HG03439 (cell line): ENCODE data around the gene SCIN.
"Not testable (repeated sequence)": the region's sequence is repeated elsewhere in the genome, so short reads cannot be mapped to it uniquely, and the experiment has no call there.

Experiments
- ATAC-seq: cut with Tn5 transposase; IDR thresholded peaks from one replicate; pipeline ENCODE4 v1.9.1; 2021; ENCODE audit warnings: mild to moderate bottlenecking, moderate library complexity; ENCODE audit not compliant: unreplicated experiment

Gene SCIN

DNA sequence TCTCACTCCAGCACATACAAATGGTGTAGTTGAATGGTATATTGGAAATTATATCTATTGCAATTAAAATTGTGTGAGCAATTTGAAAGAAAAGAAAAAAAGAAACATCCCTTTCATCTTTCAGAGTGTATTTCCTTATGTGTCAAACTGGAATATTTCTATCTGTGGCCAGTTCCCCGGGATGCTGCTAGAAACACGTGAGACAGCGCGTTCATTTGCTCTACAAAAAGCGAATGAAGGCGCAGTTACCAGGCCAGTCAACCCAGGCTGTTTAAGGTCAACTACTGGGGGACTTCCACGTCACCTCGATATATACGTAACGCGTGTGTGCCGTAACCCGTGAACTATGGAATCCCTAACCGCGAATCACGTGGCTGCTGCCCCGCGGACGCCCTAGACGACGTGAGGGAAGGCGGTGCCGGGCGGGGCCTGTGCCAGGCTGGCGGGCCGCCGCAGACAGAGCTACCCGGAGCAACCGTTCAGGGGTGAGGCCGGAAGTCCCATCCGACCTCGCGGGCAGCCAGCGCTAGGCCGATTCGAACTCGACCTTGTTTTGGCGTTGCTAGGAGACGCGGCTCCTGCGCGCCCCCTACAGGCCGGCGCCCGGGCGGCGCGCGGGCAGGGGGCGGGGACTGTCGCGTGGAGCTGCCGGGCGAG is 115.8 kb downstream of the SCIN start:
- peak; percentile 87 for ATAC-seq

DNA sequence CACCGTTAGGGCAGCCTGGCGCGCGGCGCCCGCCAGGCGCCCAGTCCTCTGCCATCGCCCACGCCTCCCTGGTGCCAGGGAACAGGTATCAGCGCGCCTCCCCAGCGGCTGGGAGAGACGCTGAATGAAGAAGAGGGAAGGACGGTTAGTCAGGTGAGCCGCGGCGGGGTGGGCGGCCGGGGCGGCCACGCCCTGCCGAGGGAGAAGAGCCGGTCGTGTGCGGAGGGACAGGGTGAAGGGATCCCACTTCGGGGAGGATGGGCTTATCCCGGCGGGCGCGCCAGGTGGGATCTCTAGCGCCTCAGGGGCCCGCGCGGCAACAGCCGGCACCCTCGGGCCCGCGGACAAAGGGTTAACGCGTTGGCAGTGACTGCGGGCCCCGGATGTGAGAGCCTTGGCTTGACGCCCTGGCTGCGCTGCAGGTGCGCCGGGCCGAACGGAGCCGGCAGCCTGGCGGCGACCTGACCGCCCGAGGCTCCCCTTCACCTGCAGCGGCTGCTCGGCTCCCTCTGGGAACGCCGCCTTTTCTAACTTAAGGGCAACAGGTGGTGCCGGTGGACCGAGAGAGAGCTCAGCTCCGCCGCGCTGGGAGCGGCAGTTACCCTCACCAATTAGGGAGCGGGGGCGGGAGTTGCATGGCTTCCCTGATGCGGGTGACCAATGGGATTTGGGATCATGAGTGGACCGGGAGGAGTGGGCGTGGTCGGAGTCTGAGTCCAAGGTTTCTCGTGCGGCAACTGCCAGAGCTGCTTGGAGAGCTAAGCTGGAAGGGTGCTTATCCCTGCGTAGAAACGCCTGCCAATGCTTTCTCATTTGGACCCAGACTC is 116.6 kb downstream of the SCIN start, which contains the start of gene ARL4A:
Gene ARL4A (plus strand): TSS at position 743 of the 827 bp plus-strand sequence. CDS start 622 bp downstream, outside the sequence.
- ATAC-seq: peak; percentile 83

DNA sequence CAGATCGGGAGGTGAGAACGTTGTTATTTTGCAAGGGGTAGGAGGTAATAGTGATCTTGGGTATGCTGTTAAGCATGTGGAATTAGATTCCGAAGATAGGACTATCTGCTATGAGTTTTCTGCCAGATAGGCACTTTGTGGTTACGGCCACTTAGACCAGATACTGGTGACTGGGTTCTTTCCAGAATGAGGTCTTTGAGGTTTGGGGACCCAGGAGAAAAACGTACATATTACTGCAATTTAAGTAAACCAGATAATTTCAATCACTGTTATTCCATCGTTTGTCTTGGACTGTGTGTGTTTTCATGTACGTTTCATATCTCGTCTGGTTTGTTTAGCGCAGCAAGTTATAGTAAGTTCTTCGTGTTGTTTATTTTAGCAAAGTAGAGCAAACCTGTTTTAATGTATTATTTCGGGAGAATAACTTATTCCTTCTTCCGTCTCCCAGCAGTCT is 117.2 kb downstream of the SCIN start:
- ATAC-seq: peak; percentile 0

DNA sequence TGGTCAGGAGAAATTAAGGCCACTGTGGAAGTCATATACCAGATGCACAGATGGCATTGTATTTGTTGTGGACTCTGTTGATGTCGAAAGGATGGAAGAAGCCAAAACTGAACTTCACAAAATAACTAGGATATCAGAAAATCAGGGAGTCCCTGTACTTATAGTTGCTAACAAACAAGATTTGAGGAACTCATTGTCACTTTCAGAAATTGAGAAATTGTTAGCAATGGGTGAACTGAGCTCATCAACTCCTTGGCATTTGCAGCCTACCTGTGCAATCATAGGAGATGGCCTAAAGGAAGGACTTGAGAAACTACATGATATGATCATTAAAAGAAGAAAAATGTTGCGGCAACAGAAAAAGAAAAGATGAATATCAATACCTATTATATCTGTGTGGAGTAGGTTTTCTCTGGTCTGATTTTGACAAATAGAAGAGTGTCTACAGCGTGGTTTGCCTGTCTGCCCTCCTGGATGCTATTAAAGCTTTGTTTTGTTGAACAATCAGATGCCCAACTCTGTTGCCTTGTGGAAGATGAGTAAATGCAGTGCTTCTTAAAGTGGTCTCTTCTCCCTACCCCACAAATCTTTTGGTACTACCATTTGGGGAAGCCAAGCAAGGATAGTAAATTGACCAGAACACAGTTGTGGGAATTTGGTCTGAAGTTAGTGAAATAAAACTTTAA is 118.1 kb downstream of the SCIN start:
- ATAC-seq: not testable (repeated sequence)

DNA sequence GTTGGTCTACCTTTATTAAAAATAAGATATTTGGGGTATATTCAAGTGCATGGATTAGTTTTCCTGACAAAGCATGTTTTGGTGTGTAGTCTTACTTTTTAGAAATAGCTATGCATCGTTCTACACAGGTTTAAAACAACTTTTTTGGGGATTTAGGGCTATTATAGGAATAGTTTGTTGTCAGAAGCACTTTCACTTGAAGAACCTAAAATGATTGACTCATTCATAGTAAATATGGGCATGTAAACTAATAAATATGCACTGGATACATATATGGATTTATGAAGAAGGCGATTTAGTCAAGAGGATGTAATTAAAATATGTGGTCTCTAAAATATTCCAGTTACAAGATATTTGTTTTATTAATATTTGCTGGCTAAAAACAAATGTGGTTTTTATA is 118.9 kb downstream of the SCIN start:
- ATAC-seq: no peak

DNA sequence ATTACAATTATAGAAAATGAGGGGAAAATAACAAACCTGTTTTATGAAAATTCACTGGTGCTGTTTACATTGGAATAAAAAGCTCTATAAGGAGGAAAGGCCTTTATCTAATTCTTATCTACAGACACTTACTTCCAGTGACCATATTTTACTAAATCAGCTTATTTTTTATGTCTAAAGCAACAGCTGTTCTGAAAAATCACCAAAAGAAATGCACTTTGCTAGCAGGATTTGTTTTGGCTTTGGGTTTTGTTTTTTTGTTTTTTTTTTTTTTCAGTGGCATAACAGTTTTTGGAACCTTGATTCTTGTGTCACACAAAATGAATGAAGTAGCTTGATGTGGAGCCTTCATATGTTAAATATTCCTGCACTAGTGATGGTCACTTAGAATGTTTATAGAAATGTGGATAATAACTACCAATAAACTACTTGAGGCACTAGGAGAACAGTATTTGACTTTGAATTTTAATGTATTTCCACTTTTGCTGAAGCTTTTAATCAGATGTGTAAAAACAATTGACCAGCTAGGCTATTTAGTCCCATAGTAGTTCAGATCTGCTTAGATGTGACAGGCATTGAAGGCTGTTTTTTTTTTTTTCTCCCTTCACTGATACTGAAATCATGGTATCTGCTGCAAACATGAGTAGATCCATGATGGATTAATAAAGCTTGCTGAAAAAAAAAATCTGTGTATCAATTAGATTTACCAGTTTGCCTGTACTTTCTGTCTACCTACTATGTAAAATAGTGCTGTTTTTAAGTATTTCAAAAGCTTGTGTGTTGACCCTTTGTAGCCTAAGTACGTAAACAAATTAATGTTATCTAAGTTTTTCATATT is 119.7 kb downstream of the SCIN start:
- no peak for ATAC-seq

DNA sequence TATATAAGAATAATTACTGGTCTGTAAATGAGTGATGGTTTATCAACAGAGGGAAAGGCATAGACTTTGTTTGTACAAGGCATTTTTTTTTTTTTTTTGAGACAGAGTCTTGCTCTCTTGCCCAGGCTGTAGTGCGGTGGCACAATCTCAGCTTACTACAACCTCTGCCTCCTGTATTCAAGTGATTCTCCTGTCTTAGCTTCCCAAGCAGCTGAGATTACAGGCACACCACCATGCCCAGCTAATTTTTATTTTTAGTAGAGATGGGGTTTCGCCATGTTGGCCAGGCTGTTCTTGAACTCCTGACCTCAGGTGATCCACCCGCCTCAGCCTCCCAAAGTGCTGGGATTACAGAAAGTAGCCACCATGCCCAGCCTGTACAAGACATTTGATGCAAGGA is 120.9 kb downstream of the SCIN start:
- ATAC-seq: not testable (repeated sequence)

DNA sequence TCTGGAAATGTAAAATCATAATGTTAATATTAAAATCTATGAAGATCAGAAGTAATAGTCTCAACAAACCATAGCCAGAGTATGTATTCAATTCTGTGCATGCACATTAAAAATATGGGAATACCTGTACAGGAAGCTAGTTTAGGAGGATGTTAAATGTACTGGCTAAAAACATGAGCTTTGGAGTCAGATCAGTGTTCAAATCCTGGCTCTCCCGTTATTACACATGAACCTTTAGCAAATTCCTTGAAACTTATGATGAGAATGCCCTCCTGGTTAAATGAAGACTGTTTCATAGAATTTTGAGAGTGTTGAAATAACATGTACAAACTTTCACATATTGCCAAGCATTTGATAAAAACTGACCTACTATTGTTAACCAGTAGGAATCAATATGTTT is 121.5 kb downstream of the SCIN start:
- no peak for ATAC-seq

DNA sequence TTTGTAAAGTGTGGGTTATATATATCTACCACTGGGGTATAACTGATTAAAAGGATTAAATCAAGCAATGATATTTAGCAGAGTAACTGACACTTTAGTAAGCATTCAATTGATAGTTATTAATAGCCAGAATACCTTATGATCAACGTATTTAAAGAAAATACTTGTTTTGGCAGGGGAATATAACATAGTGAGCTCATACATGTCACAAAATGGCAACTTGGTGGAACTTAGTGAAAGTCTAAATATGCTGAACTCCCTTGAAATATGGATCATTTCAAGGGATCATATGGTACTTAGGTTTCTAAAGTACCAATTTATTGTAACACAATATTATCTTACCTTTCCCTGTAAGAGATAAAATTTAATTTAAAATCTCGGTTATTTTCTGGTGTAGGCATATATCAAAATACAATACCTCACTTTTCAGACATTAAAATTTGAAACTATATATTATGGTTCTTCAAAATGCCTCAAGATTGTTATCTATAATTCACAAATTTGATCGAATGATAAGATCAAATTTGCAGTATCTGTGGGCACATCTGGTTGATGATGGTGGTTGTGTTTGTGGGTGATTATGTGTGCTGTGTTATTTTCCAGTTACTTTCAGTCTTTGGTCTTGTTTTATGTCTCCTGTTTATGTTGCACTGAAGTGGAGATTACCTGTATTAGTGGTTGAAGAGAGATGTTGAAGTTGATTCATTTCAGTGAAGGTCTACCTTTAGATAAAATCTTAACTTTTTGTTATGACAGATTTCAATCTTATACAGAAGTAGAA is 122.1 kb downstream of the SCIN start:
- no peak for ATAC-seq

DNA sequence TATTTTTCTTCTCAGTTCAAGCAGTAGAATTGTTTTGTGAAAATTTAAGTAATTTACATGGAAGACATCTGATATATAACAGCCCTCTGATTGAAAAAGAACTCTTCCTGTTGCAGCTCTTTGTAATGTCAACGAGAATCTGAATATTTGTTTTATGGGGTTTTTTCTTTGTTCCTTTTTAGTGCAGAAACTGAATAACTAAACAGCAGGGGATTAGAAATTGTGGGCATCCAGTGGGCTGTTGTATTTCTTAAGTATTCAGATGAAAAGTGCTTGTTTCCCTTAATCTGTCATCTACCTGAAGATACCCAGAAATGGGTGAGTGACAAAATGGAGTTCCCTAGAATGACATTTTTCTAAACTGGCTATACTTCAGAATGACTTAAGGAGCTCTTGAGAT is 124.3 kb downstream of the SCIN start:
- no peak for ATAC-seq

DNA sequence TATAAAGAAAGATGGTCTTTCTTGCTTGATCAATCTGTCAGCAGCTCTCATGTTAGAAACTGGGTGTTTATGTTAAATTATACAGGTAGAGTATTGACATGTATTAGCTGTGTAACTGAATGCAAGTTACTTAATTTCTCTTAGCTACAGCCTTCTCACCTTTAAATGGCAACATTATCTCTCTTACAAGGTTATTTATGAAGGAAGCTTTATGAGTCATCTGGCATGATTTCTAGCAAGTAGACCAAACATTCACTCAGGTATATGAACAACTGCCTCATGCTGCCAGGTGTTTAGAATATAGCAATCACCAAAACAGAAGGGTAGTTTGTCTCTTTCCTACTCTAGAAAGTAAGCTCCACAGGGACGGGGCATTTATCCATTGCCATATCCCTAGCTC is 125.4 kb downstream of the SCIN start:
- ATAC-seq: no peak

DNA sequence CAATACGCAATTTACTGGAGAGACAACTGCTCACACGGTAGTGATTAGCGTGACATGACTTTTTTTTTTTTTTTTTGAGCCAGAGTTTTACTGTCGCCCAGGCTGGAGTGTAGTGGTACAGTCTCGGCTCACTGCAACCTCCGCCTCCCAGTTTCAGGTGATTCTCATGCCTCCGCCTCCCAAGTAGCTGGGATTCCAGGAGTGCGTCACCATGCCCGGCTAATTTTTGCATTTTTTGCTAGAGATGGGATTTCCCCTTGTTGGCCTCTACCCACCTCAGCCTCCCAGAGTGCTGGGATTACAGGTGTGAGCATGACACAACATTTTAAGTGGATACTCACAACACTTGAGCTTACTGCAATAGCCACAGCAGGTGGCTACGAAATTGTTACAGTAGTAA is 128.8 kb downstream of the SCIN start:
- no peak for ATAC-seq

DNA sequence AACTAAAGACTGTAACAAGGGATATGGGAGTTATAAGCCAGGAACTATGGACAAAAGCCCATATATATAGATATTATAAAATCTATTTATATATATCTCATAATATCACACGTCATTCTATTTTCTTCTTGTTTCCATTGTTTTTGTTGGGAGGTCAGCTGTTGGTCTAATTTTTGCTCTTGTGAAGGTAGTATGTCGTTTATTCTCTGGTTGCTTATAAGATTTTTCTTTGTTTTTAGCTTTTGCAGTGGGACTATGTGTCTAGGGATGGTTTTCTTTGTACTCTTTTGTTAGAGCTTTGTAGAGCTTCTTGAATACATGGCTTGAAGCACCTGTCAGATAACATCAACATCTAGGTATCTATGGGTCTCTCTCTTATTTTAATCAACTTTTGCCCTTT is 130.9 kb downstream of the SCIN start:
- no peak for ATAC-seq

DNA sequence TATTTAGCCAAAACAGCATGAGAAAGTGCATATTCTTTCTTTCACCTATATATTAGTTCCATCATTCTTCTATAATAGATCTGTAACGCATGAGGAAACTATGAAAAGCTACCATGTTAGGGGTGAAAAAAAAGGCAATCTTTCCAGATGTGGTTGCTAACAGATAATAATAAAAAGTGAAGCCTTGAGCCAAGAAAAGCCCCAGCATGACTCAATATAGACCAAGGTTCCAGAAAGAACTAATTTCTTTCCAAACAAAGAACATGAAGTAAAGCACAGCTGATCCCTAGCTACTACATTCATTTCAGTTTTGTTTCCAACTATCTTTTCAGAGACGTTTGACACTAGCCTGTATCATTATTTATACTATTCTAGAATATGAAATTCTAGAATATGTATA is 133.4 kb downstream of the SCIN start:
- no peak for ATAC-seq

DNA sequence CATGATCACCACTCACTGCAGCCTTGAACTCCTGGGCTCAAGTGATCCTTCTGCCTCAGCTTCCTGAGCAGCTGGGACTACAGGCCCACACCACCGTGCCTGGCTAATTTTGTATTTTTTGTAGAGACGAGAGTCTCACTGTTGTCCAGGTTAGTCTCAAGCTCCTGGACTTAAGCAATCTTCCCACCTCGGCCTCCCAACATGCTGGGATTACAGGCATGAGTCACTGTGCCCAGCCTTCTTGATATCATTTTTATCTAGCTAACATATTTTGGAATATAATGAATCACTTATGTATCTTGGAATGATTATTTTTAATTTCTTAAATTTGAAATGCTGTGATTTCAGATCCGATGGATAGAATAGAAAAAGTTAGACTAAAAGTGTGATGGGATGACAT is 135.4 kb downstream of the SCIN start:
- no peak for ATAC-seq

DNA sequence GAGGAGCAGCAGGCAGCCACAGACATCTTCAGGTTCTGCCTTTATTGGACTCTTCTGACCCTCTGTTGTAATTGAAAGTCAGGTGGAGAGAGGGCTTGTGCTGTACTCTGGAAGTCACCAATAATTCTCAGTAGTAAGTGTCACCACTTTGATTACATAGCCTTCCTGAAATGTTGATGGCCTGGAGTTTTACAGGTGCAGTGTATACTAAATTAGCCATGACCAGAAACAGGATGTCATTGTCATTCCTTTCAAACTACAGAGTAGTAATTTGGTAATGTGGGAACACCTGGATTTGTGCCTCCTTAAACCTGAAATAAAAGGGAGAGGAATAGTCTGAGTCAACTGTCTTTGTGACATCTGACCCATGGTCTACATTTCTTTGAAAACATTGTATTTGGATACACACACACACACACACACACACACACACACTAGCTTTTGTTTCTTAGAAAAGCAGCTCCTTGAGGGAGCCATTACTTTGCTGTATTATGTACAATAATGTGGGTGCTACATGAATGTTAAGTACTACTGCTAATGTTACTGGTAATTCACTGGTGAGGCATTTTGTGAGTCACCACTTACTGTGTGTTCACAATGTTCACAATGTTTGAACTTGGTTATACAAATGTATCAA is 136.5 kb downstream of the SCIN start:
- ATAC-seq: no peak

DNA sequence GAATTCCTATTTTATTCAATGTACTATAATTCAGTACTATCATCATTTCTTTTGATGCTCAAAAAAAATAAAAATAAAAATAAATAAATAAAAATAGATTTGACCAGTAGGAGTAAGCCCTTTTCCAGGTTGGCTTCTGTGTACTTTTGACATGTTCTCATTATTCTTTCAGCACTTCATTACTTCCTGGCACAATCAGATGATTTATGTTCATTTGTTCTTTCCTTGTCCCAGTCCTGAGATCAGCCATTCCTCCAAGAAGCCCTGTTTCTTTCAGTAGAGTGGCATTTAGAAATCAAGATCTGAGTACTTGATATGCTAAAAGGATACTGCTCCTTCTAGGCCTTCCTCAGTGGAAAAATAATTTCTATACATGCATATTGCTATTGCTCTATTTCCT is 137.8 kb downstream of the SCIN start:
- ATAC-seq: no peak
